Activated CD8-positive, alpha-beta memory T cell treated with anti-CD3 and anti-CD28 coated beads for 36 hours (primary cell): ENCODE results near the gene TMSB10. TPM values are rescaled to one million over a fixed set of nuclear protein-coding genes. Genes with fewer than 3 reads are reported as not detected.
"Not testable (repeated sequence)": the region's sequence is repeated elsewhere in the genome, so short reads cannot be mapped to it uniquely, and the experiment has no call there.

Experiments
- CTCF ChIA-PET: fragments of 350-600 bp; sonication (Branson Sonifier 250); formaldehyde crosslinking; loops from one replicate; lab custom pipeline; 2021; ENCODE audit warnings: antibody characterized with exemption; lab: Charles Lee
- POLR2A ChIA-PET: fragments of 350-600 bp; sonication (Branson Sonifier 250); formaldehyde crosslinking; loops from one replicate; lab custom pipeline; 2021; ENCODE audit warnings: antibody characterized with exemption; lab: Charles Lee
- total RNA-seq, 2 experiments: library from RNA; stranded (reverse); gene quantifications; one replicate each; pipeline ENCODE4 v1.2.3, GENCODE V29; 2021

Gene TMSB10
- total RNA-seq, 2 experiments from 2014 or later, result 1,288 to 1,305 TPM

DNA sequence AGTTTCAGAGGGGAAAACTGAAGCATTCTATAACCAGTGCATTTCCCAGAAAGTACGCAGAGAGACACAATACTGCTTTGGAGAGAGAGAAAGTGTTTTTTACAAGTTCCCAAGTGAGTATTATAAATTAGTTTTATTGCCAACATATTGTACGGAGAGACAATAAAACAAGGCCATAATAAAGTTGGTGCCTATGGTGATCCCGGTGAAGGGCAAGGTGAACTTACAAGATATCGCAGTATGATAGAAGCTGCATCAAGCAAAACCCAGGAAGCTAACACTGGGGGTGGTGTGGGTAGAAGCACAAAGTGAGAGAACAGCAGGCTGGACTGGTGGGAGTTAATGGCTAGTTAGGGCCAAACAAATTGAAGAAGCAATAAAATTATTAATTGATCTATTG lies 7.5 kb downstream of the TMSB10 start:
- CTCF ChIA-PET, result no interaction called here
- POLR2A ChIA-PET, result no interaction called here

DNA sequence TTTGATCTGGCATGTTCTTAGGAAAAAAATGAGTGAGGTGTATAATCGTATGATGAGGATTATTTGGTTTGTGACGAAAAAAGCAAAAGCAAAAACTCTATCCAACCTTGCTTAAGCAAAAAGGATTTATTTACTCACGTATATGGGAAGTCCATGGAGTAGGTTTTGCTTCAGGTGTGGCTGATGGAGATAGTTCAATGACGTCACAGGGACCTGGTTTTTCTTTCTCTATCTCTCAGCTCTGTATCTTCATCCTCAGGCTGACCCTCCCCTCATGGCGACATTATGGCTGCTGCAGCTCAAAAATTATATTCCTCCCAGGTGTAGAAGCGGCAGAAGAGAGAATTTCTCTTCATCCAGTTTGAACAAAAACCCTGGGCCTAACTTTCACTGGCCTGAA lies 8.9 kb downstream of the TMSB10 start:
- POLR2A ChIA-PET, result no interaction called here
- CTCF ChIA-PET, result interaction anchor here (1.3 kb wide), 1 partner anchor 12 kb away, joined by 3 read pairs; no protein-coding TSS in a partner anchor

DNA sequence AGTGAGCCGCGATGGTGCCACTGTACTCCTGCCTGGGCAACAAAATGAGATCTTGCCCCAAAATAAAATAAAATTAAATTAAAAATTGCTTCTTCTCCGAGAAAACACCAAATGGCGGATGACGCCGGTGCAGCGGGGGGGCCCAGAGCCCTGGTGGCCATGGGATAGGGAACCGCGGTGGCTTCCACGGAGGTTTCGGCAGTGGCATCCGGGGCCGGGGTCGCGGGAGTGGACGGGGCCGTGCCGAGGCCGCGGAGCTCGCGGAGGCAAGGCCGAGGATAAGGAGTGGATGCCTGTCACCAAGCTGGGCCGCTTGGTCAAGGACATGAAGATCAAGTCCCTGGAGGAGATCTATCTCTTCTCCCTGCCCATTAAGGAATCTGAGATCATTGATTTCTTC lies 10.2 kb downstream of the TMSB10 start:
- CTCF ChIA-PET, POLR2A ChIA-PET: not testable (repeated sequence)

DNA sequence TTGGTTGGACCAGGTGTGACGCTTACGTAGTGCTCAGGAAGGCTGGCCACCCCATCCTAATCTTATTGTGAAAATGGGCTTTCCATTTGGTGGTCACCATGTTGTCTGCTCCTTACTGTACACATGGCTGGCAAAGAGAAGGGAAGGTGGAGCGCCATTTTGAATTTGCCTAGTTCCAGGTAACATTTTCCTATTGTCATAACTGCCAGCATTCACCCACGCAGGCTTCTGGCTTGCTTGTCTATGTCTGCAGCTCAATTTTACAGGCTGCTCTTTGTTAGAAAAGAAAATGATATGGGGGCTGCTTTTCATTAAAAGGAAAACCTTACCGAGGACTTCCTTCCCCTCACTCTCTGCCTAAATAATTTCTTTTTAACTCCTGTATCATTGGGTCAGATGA lies 12.4 kb downstream of the TMSB10 start:
- POLR2A ChIA-PET, result not testable (repeated sequence)
- CTCF ChIA-PET, result interaction anchor here (0.6 kb wide), 1 partner anchor 11 kb away, joined by 3 read pairs; no protein-coding TSS in a partner anchor

DNA sequence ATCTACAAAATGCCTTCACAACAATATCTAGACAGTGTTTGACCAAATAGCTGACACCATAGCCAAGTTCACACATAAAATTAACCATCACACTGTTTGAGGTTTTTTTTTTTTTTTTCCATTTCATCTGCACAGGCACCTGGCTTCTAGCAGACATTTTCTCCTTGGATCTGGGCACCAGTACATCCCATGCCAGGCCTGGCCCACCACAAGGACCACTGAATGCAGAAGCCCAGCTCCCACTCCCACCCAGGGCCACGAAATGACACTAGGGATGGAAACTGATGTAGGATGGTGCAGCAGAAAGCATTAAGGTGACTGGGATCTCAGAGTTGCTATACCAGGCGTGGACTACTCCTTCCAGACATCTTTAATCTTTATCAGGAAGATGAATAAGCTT lies 13.0 kb downstream of the TMSB10 start:
- POLR2A ChIA-PET, result interaction anchor here (2.2 kb wide), 1 partner anchor 12 kb away, joined by 12 read pairs; no protein-coding TSS in a partner anchor
- CTCF ChIA-PET, result interaction anchor here (0.6 kb wide), 1 partner anchor 12 kb away, joined by 3 read pairs; no protein-coding TSS in a partner anchor

DNA sequence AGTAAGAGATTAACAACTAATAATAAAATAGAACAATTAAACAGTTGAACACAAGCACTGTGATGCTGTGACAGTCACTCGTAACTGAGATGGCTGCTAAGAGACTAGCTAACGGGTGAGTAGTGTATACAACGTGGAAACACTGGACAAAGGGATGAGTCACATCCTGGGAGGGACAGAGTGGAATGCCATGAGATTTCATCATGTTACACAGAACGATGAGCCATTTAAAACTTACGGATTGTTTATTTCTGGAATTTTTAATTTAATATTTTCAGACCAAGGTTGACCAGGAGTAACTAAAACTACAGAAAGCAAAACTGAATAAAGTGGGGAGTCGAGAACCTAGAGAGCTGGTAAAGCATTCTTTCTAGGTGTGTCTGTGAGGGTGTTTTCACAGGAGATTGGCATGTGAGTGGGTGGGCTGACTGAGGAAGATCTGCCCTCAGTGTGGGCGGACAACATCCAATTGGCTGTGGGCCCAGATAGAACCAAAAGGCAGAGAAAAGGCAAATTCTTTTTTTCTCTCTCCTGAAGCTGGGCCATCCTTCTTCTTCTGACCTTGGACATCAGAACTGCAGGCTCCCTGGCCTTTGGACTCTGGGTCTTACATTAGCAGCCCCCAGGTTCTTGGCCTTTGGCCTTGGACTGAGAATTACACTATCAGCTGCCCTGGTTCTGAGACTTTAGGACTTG lies 14.6 kb downstream of the TMSB10 start:
- POLR2A ChIA-PET, result interaction anchor here (0.6 to 2.2 kb wide), 2 partner anchors 14 to 39 kb away, joined by 3 to 12 read pairs; no protein-coding TSS in a partner anchor
- CTCF ChIA-PET, result interaction anchor here (1.1 kb wide), 1 partner anchor 73 kb away, joined by 3 read pairs; no protein-coding TSS in a partner anchor

DNA sequence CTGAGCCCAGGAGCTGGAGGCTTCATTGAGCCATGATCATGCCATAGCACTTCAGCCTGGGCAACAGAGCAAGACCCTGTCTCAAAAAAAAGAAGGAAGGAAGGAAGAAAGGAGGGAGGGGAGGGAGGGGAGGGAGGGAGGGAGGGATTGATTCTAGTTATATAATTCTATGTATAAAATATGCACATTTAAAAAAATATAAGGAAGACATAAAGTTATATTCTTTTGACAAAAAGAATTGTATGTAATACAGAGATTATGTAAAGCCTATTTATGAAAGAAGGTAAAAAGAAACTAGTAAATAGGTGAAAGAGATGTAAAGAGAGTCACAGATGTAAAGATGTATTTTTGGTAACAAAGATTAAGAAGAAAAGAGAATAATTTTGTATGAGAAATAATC lies 17.6 kb downstream of the TMSB10 start:
- CTCF ChIA-PET, result no interaction called here
- POLR2A ChIA-PET, result interaction anchor here (0.7 kb wide), 1 partner anchor 25 kb away, joined by 7 read pairs; no protein-coding TSS in a partner anchor

DNA sequence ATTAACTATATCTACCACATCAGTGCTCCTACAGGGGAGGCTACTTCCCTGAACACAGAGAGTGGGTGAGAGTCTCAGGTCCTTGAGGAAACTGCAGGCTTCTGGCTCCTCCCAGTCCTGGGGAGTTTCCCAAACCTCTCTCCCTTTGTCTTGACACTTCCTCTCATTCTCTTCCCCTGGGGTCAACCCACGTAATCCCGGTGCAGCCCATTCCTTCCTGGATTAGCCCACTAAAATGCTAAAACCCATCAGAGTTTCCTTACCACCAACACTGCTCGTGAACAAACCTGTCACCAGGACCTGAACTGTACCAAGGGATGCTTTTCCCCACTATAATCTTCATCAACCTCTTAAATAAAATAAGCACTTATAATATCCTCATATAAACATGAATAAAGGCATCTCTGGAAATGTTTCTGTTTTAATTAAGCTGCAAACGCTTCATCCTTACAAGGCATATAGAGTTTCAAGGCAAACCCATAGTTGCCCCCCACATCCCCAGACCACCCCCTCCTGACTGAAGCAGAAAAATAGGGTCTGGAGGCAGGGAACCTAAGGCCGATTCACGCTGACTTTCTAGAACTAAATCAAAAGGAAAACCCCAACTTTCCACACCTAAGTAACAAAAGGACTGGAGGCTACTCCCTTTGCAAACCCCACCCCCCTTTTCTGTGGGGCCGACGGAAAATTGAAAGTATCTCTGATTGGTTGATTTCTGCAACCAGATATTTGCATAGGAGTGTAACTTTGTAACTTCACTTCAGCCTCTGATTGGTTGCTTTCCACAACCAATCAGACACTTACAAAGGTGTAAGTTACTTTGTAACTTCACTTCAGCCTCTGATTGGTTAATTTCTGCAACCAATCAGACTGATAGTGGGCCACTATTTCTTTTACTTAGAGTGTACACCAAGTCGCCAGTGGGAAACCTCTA lies 19.0 kb downstream of the TMSB10 start:
- ChIA-PET CTCF (interaction anchor here (0.7 to 2.8 kb wide), 15 partner anchors 14 to 433 kb away, joined by 3 to 57 read pairs (median 10); partner anchors contain the start of genes KCMF1, TMSB10 and TRABD2A), POLR2A (interaction anchor here (1.0 to 2.3 kb wide), 3 partner anchors 14 to 18 kb away, joined by 4 to 24 read pairs (median 19); partner anchors contain the start of gene TMSB10)

DNA sequence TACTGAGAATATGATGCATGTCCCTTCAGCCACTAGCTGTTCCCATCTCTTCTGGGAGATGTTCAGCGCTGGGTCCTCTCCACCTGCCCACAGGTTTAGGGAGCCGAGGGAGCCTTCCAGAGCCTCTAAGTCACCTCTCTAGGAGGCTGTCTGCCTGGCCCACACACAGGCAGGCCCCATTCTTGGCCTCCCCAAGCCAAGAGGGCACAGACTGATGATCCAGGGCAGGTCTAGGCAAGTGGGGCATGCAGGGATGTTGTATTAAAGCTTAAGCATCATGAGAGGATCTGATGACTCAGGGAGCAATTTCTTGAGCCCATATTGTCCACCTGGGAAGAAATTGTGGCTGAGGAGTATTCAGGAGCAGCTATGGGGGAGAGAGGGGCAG lies 19.9 kb downstream of the TMSB10 start:
- POLR2A ChIA-PET, result interaction anchor here (0.8 to 2.3 kb wide), 7 partner anchors 14 to 46 kb away, joined by 3 to 24 read pairs (median 4); partner anchors contain the start of genes TMSB10 and TRABD2A
- CTCF ChIA-PET, result interaction anchor here (0.8 to 2.8 kb wide), 45 partner anchors 8 to 467 kb away, joined by 3 to 57 read pairs (median 5); partner anchors contain the start of genes KCMF1, SUCLG1, TMSB10 and TRABD2A

DNA sequence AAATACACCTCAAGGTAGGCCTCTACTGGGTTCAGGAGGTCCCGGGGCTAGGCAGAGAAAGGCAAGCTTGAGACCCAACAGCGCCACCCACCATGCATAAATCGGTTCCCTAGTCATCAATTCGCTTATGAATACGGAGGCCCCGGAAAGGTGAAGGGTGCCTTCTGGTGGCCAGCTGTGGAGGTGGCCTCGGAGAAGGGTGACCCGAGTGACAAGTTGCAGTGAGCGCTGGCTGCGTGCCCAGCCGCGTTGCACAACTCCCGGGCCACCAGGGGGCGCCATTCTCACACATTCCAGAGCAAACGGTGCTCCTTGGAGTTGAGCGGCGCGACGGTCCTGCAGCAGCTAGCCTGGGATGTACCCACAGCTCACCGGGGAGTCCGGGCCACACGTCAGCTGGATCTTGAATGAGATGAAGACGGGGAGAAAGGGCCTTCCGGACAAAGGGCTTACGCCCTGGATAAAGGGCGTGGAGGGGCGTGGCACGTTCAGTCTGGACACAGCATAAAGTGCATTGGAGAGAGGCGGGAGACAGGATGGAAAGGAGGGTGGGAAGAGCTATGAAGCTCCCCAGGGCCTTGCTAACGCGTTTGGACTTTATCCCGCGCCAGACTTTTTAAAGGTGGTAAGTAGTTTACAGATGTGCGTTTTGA lies 20.4 kb downstream of the TMSB10 start:
- POLR2A ChIA-PET, result interaction anchor here (0.8 to 2.3 kb wide), 10 partner anchors 14 to 46 kb away, joined by 3 to 24 read pairs (median 4); partner anchors contain the start of genes TMSB10 and TRABD2A
- CTCF ChIA-PET, result interaction anchor here (0.6 to 2.8 kb wide), 55 partner anchors 9 to 470 kb away, joined by 3 to 57 read pairs (median 4); partner anchors contain the start of genes KCMF1, SUCLG1, TMSB10 and TRABD2A

DNA sequence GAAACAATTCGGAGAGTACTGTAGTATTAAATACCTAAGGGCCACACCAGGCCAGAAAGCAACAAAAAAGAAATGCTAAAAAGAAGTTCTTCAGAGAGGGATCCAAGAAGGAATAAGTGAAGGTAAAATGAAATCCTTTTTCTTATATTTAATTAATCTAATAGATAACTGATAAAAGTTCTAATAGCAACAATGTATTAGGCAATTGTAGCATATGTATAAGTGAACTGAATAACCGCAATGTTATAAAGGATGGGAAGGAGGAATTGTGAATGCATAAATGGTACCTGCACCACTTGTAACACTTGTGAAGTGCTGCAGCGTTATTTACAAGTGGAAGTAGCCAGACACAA lies 21.8 kb downstream of the TMSB10 start:
- ChIA-PET CTCF (interaction anchor here (2.1 to 2.8 kb wide), 3 partner anchors 25 to 46 kb away, joined by 9 to 39 read pairs (median 17); partner anchors contain the start of gene TRABD2A), POLR2A (interaction anchor here (1.1 kb wide), 1 partner anchor 48 kb away, joined by 3 read pairs; no protein-coding TSS in a partner anchor)

DNA sequence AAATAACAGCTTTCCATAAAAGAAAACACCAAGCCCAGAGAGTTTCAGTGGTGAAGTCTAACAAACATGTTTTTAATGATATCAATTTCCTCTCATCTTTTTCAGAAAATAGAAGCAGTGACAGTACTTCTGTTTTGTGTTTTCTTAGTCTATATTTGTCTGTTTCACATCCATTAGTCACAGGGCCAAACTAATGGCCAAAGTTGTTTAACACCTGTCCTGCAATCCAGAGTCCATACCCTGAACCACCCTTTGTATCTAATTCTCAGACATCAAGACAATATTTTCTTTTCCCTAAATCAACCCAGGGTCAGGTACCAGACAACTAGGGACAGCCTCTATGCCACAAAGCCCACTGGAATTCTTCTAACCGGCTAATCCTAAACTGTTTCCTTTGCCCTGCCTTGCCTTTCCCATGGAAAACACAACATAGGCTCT lies 25.9 kb downstream of the TMSB10 start:
- CTCF ChIA-PET, result no interaction called here

DNA sequence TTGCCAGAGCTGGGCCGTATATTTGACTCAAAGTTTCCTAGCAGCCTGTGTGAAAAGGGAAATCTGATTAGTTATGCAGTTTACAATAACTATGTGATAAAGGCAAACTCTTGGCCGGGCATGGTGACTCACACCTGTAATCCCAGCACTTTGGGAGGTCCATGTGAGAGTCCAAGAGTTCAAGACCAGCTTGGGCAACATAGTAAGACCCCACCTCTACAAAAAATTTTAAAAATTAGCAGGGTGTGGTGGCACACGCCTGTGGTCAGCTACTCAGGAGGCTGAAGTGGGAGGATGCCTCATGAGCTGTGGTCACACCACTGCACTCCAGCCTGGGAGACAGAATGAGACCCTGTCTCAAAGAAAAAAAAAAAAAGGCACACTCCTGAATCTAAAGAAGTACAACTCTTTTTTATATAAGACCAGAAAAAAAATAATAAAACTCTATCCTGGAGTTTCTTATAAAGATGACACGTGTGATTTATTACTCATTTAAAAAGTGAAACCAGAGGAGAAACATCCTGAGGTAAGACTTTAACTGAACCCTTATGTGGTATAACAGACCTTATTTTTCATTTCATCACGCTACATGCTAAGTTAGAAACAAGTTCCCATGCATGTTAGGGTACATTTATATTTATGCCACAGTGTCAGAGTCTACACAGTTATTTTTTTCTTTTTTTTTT lies 32.9 kb downstream of the TMSB10 start:
- ChIA-PET CTCF (interaction anchor here (0.6 to 6.3 kb wide), 6 partner anchors 8 to 255 kb away, joined by 3 to 57 read pairs (median 4); partner anchors contain the start of gene TMSB10), POLR2A (interaction anchor here (1.0 to 3.9 kb wide), 3 partner anchors 13 to 34 kb away, joined by 3 to 19 read pairs (median 3); no protein-coding TSS in a partner anchor)

More for the DNA sequence above, 25.9 kb downstream of the TMSB10 start:
- POLR2A ChIA-PET, result interaction anchor here (0.6 kb wide), 1 partner anchor 42 kb away, joined by 3 read pairs; no protein-coding TSS in a partner anchor

DNA sequence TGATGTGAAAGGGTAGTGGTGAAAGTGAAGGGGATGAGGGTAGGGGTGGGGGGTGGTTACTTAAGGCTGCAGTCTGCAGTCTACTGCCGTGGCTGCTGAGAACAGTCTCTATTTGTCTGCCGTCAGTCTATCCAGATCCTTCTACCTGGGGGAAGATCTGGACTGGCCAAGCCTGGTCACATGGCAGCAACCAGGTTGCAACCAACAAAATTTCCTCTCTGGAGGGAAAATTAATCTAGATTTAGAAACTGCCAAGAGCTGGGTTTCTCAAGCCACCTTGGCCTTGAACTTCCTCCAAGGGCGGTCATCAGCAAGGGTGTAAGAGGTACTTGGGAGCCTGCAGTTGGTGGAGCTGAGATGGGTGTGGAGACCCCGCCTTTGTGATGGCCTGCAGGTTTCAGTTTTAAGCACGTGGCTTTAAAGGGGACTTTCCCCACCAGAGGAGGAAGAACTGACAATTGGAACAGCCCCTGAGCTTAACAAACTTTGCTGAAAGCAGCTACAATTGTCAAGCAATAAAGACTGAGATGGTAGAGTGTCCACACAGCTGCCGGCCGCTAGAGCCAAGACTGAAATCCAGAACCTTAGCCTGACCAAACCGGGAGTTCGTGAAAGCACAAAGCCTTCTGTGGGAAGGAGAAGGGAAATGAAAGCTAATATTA lies 34.1 kb downstream of the TMSB10 start:
- ChIA-PET POLR2A (interaction anchor here (0.6 to 3.9 kb wide), 7 partner anchors 11 to 387 kb away, joined by 3 to 19 read pairs (median 6); partner anchors contain the start of gene KCMF1), CTCF (interaction anchor here (0.7 to 6.3 kb wide), 7 partner anchors 14 to 380 kb away, joined by 3 to 57 read pairs (median 3); partner anchors contain the start of gene TMSB10)

DNA sequence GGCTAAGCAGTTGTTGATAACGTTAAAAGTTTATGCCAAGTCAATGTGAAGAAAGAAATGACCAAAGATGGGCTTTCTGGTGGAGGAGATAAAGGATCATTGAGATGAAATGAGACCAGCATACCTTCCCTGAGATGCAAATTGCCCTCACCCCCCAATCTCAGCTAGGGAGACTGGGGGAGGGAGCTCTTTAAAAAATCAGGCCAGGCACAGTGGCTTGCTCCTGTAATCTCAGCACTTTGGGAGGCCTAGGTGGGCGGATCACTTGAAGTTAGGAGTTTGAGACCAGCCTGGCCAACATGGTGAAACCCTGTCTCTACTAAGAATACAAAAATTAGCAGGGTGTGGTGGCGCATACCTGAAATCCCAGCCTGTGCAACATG lies 34.6 kb downstream of the TMSB10 start:
- ChIA-PET POLR2A (interaction anchor here (0.6 to 3.9 kb wide), 6 partner anchors 14 to 387 kb away, joined by 3 to 19 read pairs (median 7); partner anchors contain the start of gene KCMF1), CTCF (interaction anchor here (1.0 to 6.3 kb wide), 5 partner anchors 14 to 75 kb away, joined by 3 to 57 read pairs (median 3); partner anchors contain the start of gene TMSB10)

DNA sequence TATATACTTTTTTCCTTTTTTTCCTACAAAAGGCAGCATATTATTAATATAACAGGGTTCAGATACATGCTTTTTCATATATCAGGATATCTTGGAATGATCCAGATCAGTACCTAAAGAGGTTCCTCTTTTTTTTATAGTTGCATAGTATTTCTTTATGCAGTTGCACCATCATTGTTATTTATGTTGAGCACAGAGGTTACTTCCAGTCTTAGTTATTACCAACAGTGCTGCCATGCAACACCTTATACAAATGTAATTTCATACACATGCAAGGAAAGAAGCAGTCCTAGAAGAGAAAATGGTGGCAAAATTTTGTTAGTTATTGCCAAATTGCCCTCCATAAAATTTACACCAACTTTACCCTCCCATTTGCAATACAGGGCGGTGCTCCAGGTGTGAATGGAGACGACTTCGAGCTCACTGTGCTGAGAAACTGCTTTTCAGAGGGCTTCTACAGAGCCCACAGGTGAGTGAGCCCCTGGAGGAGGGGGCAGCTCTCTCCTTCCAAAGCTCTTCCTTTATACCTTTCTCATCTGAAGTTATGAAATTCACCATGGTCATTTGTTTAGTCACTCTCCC lies 35.5 kb downstream of the TMSB10 start:
- POLR2A ChIA-PET, result interaction anchor here (3.9 kb wide), 1 partner anchor 15 kb away, joined by 19 read pairs; no protein-coding TSS in a partner anchor
- CTCF ChIA-PET, result interaction anchor here (1.1 to 6.3 kb wide), 2 partner anchors 15 to 74 kb away, joined by 3 to 57 read pairs; no protein-coding TSS in a partner anchor
